Left ventricle myocardium inferior (tissue), 1 donor: ENCODE measurements around the gene C5orf15. TPM values are rescaled to one million over a fixed set of nuclear protein-coding genes. Genes with fewer than 3 reads are reported as not detected.

Experiments
- DNase-seq: peaks from one replicate; pipeline ENCODE4 v3.0.0-alpha.2; 2020
- H3K27ac ChIP-seq: fragments of 200-600 bp; replicated peaks from 2 replicates; pipeline ENCODE4 v1.8.0; 2021
- H3K27me3 ChIP-seq: fragments of 200-600 bp; 2 replicates; pipeline ENCODE4 v1.8.0; 2021; ENCODE audit warnings: low read depth
- H3K36me3 ChIP-seq: fragments of 200-600 bp; 2 replicates; pipeline ENCODE4 v1.8.0; 2021
- H3K4me1 ChIP-seq: fragments of 200-600 bp; 2 replicates; pipeline ENCODE4 v1.8.0; 2021
- H3K4me3 ChIP-seq: fragments of 200-600 bp; 2 replicates; pipeline ENCODE4 v1.8.0; 2021; ENCODE audit warnings: mild to moderate bottlenecking, moderate library complexity
- H3K9me3 ChIP-seq: fragments of 200-600 bp; replicated peaks from 2 replicates; pipeline ENCODE4 v1.8.0; 2021
- intact Hi-C: fragments of 100-400 bp; cut with micrococcal nuclease; formaldehyde crosslinking; loops from one replicate; pipeline ENCODE4 v1.11.0; 2022
- total RNA-seq: library from RNA; stranded (reverse); fragmentation: NEBNext Ultra II Directional; extraction: Animal tissue kit (Norgen Biotek cat#: 25700); gene quantifications from one replicate; pipeline ENCODE4 v1.2.1, GENCODE V29; 2021
- TF ChIP-seq, protein P1 (sequence below): fragments of 200-600 bp; IDR thresholded peaks from 2 replicates; pipeline ENCODE4 v1.8.0; 2021; ENCODE audit warnings: antibody characterized with exemption, mild to moderate bottlenecking, borderline replicate concordance
- donor health status: DM: no; HTN: yes; CAD: no; lungs with severe emphysema.

Gene C5orf15
- total RNA-seq, 1 donor from 2014 or later, result 34.4 TPM

GRCh38 chr5:133950821-133951612 lies 17.4 kb downstream of the C5orf15 start:
- peaks cover 20% of the 10 kb centered on the region for H3K36me3 ChIP-seq
- TF ChIP-seq, protein P1, sequence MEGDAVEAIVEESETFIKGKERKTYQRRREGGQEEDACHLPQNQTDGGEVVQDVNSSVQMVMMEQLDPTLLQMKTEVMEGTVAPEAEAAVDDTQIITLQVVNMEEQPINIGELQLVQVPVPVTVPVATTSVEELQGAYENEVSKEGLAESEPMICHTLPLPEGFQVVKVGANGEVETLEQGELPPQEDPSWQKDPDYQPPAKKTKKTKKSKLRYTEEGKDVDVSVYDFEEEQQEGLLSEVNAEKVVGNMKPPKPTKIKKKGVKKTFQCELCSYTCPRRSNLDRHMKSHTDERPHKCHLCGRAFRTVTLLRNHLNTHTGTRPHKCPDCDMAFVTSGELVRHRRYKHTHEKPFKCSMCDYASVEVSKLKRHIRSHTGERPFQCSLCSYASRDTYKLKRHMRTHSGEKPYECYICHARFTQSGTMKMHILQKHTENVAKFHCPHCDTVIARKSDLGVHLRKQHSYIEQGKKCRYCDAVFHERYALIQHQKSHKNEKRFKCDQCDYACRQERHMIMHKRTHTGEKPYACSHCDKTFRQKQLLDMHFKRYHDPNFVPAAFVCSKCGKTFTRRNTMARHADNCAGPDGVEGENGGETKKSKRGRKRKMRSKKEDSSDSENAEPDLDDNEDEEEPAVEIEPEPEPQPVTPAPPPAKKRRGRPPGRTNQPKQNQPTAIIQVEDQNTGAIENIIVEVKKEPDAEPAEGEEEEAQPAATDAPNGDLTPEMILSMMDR, result no peak
- H3K9me3 ChIP-seq, result no peaks in the 10 kb centered on the region
- peaks cover 48% of the 10 kb centered on the region for H3K4me1 ChIP-seq
- intact Hi-C loops, result no loop called here
- H3K27me3 ChIP-seq, result no peaks in the 10 kb centered on the region
- H3K27ac ChIP-seq, result peak overlapping the region; percentile 84
- peak overlapping the region; percentile 20 for H3K4me3 ChIP-seq
- no peak for DNase-seq

GRCh38 chr5:133948721-133949120 lies 19.7 kb downstream of the C5orf15 start:
- TF ChIP-seq, protein P1, result no peak
- Histone ChIP-seq H3K9me3 (no peaks in the 10 kb centered on the region), H3K27ac (no peak overlapping the region), H3K36me3 (no peaks in the 10 kb centered on the region), H3K4me1 (peaks cover 42% of the 10 kb centered on the region), H3K27me3 (no peaks in the 10 kb centered on the region), H3K4me3 (no peak overlapping the region)
- no peak for DNase-seq
- intact Hi-C loops, result no loop called here

DNA sequence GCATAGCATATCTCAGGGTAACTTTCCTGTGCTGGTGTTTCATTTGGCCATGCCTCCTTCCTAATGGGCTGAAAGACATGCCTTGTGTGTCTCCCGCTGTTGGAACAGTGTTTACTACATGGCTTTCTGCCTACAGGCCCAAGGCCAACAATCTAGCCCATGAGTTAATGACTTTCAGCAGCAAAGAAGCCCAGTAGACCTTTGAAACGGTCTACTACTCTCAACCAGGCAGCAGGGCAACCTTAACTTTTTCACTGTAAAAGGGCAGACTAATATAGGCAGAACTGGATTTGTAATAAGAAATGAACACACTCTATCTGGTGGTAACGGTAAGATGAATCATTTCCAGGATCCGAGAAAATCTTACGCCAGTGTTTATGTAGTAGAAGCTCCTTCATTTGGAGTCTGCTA lies 21.0 kb downstream of the C5orf15 start:
- H3K9me3 ChIP-seq, result no peaks in the 10 kb centered on the region
- no peak overlapping the region for H3K27ac ChIP-seq
- peaks cover 35% of the 10 kb centered on the region for H3K4me1 ChIP-seq
- no peaks in the 10 kb centered on the region for H3K36me3 ChIP-seq
- intact Hi-C loops, result no loop called here
- DNase-seq, result no peak
- TF ChIP-seq, protein P1, result no peak
- H3K4me3 ChIP-seq, result no peak overlapping the region
- no peaks in the 10 kb centered on the region for H3K27me3 ChIP-seq

DNA sequence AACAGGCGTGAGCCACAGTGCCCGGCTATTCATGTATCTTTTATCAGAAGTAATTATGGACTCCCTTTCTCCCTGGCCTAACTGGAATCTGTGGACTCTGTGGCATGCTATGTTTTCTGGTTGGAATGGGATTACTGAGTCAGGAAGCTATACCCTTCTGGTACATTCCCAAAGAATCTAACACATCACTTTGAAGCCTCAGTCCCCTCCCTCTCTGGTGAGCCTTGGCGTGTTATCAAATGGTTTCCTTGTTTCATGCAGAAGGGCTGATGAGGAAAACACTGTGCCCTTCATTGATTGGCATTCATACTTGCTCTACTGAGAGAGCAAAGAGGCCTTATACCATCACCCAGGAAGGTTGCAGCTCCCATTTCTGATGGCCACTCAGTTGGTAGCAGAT lies 22.9 kb downstream of the C5orf15 start:
- Histone ChIP-seq H3K27me3 (no peaks in the 10 kb centered on the region), H3K4me3 (no peak overlapping the region), H3K36me3 (no peaks in the 10 kb centered on the region), H3K4me1 (peaks cover 16% of the 10 kb centered on the region), H3K27ac (no peak overlapping the region), H3K9me3 (no peaks in the 10 kb centered on the region)
- no peak for DNase-seq
- TF ChIP-seq, protein P1, result no peak
- intact Hi-C loops, result no loop called here

- intact Hi-C loops, result no loop called here
- no peak for DNase-seq
- H3K36me3 ChIP-seq, result no peaks in the 10 kb centered on the region
- TF ChIP-seq, protein P1, result peak; percentile 68
- H3K9me3 ChIP-seq, result no peaks in the 10 kb centered on the region
- no peaks in the 10 kb centered on the region for H3K27me3 ChIP-seq
- no peak overlapping the region for H3K4me3 ChIP-seq
- no peak overlapping the region for H3K27ac ChIP-seq
- H3K4me1 ChIP-seq, result peaks cover 5% of the 10 kb centered on the region
Observed at GRCh38 chr5:133944263-133945185, 23.9 kb downstream of the C5orf15 start.
